HG03520 (cell line): ENCODE results near the gene IL31.

Experiments
- ATAC-seq: cut with Tn5 transposase; IDR thresholded peaks from one replicate; pipeline ENCODE4 v1.9.1; 2021; ENCODE audit warnings: mild to moderate bottlenecking, moderate library complexity; ENCODE audit not compliant: unreplicated experiment

The IL31 gene

DNA sequence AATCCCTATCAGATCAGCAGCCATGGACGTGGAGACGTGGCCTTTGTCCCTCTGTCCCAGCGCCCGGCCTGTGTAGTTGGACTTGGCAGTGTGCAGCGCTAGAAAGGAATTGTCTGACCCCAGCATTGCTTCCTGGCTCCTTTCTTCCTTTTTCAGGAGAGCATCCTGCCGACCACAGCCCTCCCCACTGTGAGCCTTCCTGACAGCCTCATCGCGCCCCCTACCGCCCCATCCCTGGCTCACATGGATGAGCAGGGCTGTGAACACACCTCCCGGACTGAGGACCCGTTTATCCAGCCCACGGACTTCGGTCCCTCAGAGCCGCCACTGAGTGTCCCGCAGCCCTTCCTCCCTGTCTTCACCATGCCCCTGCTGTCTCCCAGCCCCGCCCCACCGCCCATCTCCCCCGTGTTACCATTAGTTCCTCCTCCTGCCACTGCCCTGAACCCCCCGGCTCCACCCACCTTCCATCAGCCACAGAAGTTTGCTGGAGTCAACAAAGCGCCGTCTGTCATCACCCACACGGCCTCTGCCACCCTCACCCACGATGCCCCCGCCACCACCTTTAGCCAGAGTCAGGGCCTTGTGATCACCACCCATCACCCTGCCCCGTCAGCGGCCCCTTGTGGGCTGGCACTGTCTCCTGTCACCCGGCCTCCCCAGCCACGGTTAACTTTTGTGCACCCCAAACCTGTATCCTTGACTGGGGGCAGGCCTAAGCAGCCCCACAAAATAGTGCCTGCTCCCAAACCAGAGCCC, 40.6 kb downstream of the IL31 start:
- ATAC-seq = no peak

DNA sequence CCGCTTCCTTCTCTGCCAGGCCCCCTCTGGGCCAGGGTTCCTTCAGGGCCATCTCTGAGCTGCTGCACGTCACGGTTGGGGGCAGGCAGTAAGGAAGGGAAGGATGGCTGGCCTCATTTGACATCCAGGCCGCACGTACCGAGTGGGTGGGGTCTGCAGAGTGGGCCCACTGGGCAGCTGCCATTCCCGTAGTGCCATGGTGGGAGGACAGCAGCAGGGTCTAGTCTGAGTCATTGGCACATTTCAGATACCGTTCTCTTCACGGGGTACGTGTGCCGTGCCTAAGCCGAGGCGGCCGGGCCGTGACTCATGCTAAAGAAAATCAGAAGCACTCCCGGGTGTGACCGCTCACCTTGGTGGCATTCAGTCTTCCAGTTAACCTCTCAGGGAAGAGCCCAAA, 43.9 kb downstream of the IL31 start:
- no peak for ATAC-seq

- no peak for ATAC-seq
Observed at GRCh38 chr12:122129131-122129530, 44.9 kb downstream of the IL31 start.

DNA sequence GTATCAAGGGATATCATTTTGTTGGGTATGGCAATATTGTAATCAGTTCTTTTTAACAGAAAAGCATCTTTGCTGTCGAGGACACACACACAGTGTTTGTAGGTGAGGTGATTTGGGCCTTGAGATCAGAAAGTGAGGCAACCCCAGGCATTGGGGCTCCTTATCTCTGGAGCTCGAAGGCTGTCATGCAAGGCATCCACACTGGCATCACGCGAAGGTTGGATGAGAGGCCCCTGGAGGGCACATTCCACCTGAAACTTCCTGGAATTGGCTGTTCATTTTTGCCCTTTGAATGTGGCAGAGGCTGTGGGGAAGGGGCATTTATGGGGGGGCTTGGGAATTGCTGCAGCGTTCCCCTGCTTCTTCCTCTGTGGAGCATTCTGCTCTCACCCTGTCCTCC, 45.5 kb downstream of the IL31 start:
- ATAC-seq = no peak

DNA sequence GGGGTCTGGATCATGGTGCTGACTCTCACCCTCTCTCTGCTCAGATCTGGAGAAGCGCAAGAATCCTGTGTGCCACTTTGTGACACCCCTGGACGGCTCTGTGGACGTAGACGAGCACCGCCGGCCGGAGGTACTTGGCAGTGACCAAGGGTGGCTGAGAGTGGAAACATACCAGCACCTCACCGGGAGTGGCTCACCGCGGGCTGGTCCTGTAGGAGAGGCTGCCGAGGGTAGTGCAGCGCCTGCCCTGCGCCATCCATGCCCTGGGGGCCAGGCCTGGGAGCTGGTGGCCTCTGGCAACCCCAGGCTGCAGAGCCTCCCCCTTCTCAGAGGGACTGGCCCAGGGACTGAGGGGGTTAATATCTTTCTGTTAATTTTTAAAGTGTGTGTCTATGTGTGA, 46.2 kb downstream of the IL31 start:
- ATAC-seq = no peak

DNA sequence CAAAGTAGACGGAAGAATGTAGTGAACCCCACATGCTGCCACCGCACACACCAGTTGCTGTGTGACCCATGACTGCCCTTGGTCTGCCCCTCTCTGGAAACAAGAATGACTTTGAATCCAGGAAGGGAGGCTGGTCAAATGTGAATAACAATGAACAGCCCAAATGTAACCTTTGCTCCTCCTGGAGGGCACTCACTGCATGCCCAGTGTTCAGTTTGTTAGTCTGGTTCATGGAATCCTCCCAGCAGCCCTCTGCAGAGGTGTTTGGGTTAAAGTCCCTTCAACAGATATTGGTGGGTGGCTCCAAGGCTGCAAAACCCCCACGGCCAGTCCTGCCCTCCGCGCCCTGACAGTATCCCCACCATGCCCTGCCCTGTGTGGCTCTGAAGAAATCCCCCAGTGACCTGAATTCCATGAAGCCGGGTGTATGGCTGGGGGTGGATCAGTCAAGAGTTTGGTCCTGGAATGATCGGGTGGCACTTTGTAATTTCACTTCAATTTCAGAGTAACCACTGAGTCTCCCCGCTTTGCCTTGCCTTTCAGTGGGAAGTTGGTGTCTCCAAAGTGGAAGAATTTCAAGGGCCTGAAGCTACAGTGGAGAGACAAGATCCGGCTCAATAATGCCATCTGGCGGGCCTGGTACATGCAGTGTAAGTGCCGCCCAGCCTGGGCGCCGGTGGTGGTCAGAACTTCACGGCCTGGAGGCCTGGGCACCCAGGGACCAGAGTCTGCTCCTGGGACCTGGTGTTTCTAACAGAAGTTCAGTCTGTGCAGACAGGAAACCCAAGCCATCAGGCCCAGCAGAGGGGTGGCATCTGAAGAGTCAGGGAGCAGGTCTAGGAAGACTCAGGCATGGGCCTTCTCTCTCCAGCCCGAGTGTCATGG, 47.1 kb downstream of the IL31 start:
- ATAC-seq = no peak

GRCh38 chr12:122126342-122126635, 47.7 kb downstream of the IL31 start:
- ATAC-seq = no peak

GRCh38 chr12:122125452-122126341, 48.3 kb downstream of the IL31 start:
- ATAC-seq = no peak

GRCh38 chr12:122124370-122124769, 49.7 kb downstream of the IL31 start:
- no peak for ATAC-seq

DNA sequence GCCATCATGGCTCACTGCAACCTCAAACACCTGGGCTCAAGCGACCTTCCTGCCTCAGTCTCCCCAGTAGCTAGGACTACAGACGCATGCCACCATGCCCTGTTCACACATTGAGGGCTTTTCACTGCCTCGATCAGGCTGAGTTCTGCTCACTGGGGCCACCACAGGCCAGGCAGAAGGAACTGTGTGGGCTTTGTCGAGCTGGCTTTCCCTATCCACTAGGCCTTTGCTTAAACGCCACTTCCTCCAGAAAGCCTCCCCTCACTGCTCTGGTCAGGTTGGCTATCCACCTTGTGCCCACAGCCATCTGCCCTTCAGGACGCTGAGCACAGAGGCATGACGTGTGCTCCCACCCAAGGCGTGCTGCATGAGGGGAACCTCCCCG, 50.3 kb downstream of the IL31 start:
- no peak for ATAC-seq

DNA sequence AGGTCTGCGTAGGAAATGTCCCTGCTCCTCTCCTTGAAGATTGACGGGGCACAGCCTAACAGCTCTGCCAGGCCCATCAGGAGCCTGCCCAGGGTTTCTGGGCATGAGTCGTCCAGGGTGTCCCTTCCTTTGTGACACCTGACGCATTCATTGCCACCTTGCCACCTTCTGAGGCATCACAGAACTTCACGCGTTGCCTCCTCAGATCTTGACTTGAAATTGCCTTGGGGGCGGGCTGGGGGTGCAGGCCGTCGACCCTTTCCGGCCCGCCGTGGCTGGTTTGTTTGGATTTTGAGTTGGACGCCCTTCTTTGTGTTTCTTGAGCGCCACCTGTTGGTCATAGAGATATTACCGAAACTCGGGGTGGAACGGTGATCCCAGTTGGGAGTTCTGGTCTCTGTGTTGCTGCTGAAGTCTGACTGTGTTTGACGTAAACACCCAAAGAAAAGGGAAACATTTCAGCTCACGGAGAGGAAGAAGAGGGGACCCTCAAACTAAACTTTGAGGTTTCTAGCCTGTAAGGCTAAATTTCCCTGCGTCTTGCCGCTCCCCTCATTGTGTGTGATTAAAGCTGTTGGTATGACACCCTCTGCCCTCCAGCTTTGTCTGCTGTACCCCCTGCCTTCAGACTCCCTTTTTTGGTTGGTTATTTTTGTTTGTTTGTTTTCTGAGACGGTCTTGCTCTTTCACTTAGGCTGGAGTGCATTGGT, 50.8 kb downstream of the IL31 start:
- no peak for ATAC-seq
